ENCODE data around the gene CD99. TPM values are rescaled to one million over a fixed set of nuclear protein-coding genes. Genes with fewer than 3 reads are reported as not detected.

Gene CD99
- total and polyA plus RNA-seq, 2 donors (not counting 1 experiment from before 2014, with no cell fraction given) = 177 to 551 TPM

DNA sequence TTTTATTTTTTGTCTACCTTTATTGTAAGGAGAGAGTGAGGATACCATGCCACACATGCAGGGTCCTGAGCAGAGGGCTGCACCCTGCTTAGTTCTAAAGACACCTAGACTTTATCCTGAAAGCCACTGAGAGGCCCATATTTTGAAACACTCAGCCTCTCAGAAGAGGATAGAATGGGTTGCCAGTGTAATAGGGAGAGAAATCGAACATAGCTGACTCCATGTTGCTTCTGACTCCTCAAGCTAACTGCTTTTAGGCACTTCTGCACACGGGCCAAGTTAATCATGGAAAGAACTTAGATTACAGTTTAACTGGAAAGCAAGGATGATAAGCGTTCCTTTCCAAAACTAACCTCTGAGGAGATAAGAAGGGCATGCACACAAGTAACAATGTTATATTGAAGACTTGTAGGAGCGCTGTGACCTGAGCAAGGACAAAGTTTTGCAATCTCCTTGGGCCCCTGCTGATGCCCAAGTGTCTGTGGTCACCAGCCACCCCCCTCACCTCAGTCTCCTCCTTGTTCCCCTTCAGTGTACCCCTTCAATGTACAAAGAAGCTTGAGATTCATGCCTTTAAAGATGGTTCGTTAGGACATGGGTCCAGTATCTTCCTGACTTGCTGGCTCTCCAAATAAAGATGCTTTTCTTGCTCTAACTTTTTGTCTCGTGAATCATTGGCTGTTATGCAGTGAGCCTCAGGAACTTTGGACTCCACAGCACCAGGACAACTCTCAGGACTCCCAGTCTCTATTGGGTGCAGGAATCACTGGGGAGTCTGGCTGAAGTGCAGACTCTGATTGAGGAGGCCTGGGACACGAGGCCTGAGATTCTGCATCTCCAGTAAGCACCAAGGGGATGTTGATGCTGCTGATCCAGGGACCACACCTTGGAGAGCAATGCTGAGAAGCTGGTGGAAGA lies 25.4 kb upstream of the CD99 start:
- Histone ChIP-seq H3K4me3 (replicated peaks in 1 of 4; ENCODE audit: control extremely low read depth in 1 of 4, insufficient read depth in 1 of 4, low read depth in 3 of 4, low read length in 4 of 4) (no peak overlapping the region), H3K4me1 (ENCODE audit: control insufficient read depth, extremely low read depth, insufficient read depth, low read length) (no peaks in the 10 kb centered on the region), H3K4me2 (ENCODE audit: extremely low read depth, insufficient read depth, low read length) (no peak overlapping the region), H2AFZ (ENCODE audit: low read length) (no peak overlapping the region), H3K9me3 (ENCODE audit: control insufficient read depth, insufficient read depth, low read depth, low read length) (no peaks in the 10 kb centered on the region), H3K27me3 (ENCODE audit: control insufficient read depth, insufficient read depth, low read length) (no peaks in the 10 kb centered on the region), H3K36me3 (ENCODE audit: control insufficient read depth, insufficient read depth, low read length) (no peaks in the 10 kb centered on the region), H3K27ac (ENCODE audit: insufficient read depth, low read length) (no peak overlapping the region), H3K9ac (ENCODE audit: insufficient read depth, low read length) (no peak overlapping the region), H4K20me1 (ENCODE audit: control insufficient read depth, extremely low read depth, insufficient read depth, low read length) (no peaks in the 10 kb centered on the region), H3K79me2 (ENCODE audit: control insufficient read depth, insufficient read depth, low read length) (no peaks in the 10 kb centered on the region)
- no peak for TF ChIP-seq EZH2 (IDR thresholded peaks at IDR 0.05; ENCODE audit: low read length, missing control alignments)
- TF ChIP-seq, protein P1, sequence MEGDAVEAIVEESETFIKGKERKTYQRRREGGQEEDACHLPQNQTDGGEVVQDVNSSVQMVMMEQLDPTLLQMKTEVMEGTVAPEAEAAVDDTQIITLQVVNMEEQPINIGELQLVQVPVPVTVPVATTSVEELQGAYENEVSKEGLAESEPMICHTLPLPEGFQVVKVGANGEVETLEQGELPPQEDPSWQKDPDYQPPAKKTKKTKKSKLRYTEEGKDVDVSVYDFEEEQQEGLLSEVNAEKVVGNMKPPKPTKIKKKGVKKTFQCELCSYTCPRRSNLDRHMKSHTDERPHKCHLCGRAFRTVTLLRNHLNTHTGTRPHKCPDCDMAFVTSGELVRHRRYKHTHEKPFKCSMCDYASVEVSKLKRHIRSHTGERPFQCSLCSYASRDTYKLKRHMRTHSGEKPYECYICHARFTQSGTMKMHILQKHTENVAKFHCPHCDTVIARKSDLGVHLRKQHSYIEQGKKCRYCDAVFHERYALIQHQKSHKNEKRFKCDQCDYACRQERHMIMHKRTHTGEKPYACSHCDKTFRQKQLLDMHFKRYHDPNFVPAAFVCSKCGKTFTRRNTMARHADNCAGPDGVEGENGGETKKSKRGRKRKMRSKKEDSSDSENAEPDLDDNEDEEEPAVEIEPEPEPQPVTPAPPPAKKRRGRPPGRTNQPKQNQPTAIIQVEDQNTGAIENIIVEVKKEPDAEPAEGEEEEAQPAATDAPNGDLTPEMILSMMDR (conservative IDR thresholded peaks at IDR 0.05 in 1 of 2, IDR thresholded peaks at IDR 0.05 in 1 of 2; ENCODE audit: low read depth in 1 of 2, low read length in 2 of 2) = no peak
- DNase-seq (ENCODE audit: low read depth in 2 of 2) = no peak

DNA sequence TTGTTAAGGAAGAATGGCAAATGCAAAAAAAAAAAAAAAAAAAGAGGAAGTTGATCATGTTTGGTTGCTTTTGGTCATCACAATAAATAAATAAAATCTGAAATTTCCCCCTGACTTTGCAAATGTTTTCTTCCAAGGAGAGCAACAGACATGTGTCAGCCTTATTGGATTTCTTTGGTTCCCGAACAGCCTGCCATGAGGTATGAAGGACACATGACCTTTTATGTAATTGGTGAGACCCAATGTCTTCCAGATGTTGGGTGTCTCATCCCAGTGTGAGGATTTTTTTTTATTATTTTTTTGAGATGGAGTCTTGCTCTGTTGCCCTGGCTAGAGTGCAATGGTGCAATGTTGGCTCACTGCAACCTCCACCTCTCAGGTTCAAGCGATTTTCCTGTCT lies 24.6 kb upstream of the CD99 start:
- DNase-seq (ENCODE audit: low read depth in 2 of 2) = no peak
- H3K79me2 ChIP-seq (ENCODE audit: control insufficient read depth, insufficient read depth, low read length) = no peaks in the 10 kb centered on the region
- no peak overlapping the region for H3K9ac ChIP-seq (ENCODE audit: insufficient read depth, low read length)
- H3K27me3 ChIP-seq (ENCODE audit: control insufficient read depth, insufficient read depth, low read length) = no peaks in the 10 kb centered on the region
- TF ChIP-seq EZH2 (IDR thresholded peaks at IDR 0.05; ENCODE audit: low read length, missing control alignments) = no peak
- TF ChIP-seq, protein P1 (conservative IDR thresholded peaks at IDR 0.05 in 1 of 2, IDR thresholded peaks at IDR 0.05 in 1 of 2; ENCODE audit: low read depth in 1 of 2, low read length in 2 of 2) = no peak
- H4K20me1 ChIP-seq (ENCODE audit: control insufficient read depth, extremely low read depth, insufficient read depth, low read length) = no peaks in the 10 kb centered on the region
- no peaks in the 10 kb centered on the region for H3K4me1 ChIP-seq (ENCODE audit: control insufficient read depth, extremely low read depth, insufficient read depth, low read length)
- H3K9me3 ChIP-seq (ENCODE audit: control insufficient read depth, insufficient read depth, low read depth, low read length) = no peaks in the 10 kb centered on the region
- no peaks in the 10 kb centered on the region for H3K36me3 ChIP-seq (ENCODE audit: control insufficient read depth, insufficient read depth, low read length)
- H3K4me3 ChIP-seq (replicated peaks in 1 of 4; ENCODE audit: control extremely low read depth in 1 of 4, insufficient read depth in 1 of 4, low read depth in 3 of 4, low read length in 4 of 4) = no peak overlapping the region
- no peak overlapping the region for H2AFZ ChIP-seq (ENCODE audit: low read length)
- H3K27ac ChIP-seq (ENCODE audit: insufficient read depth, low read length) = no peak overlapping the region
- H3K4me2 ChIP-seq (ENCODE audit: extremely low read depth, insufficient read depth, low read length) = no peak overlapping the region

DNA sequence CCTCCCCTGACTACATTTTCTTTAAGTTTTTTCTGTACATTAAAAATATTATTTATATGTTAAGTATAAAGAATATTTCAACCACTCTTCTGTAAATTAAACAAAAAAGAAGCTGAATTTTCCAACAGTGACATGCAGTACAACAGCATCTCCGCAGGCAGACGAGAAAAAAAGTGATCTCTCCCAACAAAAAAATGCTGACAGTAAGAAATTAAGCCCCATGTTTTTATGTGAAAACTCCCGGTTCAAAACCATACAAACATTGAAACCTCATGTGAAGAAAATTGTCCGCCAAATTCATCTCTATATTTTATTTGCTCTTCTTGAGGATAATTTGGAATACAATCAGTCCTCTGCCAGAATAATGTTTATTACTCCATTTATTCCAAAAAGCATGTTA lies 20.1 kb upstream of the CD99 start:
- Histone ChIP-seq H3K36me3 (ENCODE audit: control insufficient read depth, insufficient read depth, low read length) (no peaks in the 10 kb centered on the region), H3K9ac (ENCODE audit: insufficient read depth, low read length) (no peak overlapping the region), H3K27me3 (ENCODE audit: control insufficient read depth, insufficient read depth, low read length) (no peaks in the 10 kb centered on the region), H3K4me2 (ENCODE audit: extremely low read depth, insufficient read depth, low read length) (no peak overlapping the region), H3K27ac (ENCODE audit: insufficient read depth, low read length) (no peak overlapping the region), H2AFZ (ENCODE audit: low read length) (no peak overlapping the region), H3K79me2 (ENCODE audit: control insufficient read depth, insufficient read depth, low read length) (no peaks in the 10 kb centered on the region), H3K4me3 (replicated peaks in 1 of 4; ENCODE audit: control extremely low read depth in 1 of 4, insufficient read depth in 1 of 4, low read depth in 3 of 4, low read length in 4 of 4) (no peak overlapping the region), H4K20me1 (ENCODE audit: control insufficient read depth, extremely low read depth, insufficient read depth, low read length) (no peaks in the 10 kb centered on the region), H3K9me3 (ENCODE audit: control insufficient read depth, insufficient read depth, low read depth, low read length) (no peaks in the 10 kb centered on the region), H3K4me1 (ENCODE audit: control insufficient read depth, extremely low read depth, insufficient read depth, low read length) (no peaks in the 10 kb centered on the region)
- DNase-seq (ENCODE audit: low read depth in 2 of 2) = no peak
- TF ChIP-seq, protein P1 (conservative IDR thresholded peaks at IDR 0.05 in 1 of 2, IDR thresholded peaks at IDR 0.05 in 1 of 2; ENCODE audit: low read depth in 1 of 2, low read length in 2 of 2) = no peak
- no peak for TF ChIP-seq EZH2 (IDR thresholded peaks at IDR 0.05; ENCODE audit: low read length, missing control alignments)

All from fibroblast of lung (primary cell).